ENCODE results near the gene FAM89B.
A peak's percentile ranks its signal among the peaks of the same experiment; 100 is the strongest.

Gene FAM89B

DNA sequence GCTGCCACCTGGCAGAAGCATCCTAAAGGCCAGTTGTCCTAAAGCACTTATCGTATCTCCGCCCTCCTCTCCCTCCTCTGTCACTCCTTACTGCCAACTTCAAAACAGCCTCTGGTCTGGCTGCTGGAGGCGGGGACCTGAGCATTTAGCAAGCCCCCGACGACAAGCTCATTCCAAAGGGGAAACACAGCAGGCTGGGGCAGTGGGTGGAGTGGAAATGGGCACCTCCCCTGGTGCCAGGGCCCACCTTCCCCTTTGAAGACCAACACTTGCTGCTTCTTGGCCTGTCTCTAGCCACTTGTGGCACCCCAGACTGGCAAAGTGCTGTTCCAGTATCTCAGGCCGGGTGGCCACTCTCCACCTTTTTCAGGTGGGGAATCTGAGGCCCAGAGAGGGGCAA is 38.1 kb downstream of the FAM89B start:
- DNase-seq (ENCODE audit: low read depth) = no peak

DNA sequence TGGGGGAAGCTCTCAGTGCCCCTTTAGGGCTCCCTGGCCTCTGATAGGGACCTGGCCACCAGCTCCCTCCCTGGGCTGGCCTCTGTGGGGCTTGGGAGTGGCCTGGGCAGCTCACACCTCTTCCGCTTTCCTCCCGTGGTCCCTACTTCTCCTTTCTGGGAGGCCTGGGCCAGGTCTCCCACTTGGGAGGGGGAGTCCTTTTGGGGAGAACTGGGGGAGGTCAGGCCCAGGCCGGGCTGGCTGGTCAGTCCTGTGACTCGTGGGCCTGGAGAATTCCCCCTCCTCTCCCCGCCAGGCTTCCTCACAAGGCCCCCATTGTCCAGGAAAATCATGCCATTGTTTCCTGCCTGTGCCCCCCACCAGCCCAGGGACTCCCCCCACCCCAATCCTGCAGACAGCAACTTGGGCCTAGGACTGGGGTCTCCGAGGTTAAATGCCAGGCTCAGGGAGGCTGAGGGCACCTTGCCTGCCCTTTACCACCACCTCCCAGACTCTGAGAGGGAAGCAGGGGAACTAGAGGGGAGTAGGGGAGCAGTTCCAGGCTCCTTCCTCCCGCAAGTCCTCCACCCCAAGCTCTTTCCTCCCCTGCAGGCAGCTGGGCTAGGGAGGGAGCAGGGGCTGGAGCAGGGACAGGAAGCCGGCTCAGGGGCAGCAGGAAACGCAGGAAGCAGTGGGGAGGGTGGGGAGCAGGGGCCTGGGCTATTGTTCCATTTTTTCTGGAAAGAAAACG is 38.9 kb downstream of the FAM89B start:
- DNase-seq (ENCODE audit: low read depth) = no peak

DNA sequence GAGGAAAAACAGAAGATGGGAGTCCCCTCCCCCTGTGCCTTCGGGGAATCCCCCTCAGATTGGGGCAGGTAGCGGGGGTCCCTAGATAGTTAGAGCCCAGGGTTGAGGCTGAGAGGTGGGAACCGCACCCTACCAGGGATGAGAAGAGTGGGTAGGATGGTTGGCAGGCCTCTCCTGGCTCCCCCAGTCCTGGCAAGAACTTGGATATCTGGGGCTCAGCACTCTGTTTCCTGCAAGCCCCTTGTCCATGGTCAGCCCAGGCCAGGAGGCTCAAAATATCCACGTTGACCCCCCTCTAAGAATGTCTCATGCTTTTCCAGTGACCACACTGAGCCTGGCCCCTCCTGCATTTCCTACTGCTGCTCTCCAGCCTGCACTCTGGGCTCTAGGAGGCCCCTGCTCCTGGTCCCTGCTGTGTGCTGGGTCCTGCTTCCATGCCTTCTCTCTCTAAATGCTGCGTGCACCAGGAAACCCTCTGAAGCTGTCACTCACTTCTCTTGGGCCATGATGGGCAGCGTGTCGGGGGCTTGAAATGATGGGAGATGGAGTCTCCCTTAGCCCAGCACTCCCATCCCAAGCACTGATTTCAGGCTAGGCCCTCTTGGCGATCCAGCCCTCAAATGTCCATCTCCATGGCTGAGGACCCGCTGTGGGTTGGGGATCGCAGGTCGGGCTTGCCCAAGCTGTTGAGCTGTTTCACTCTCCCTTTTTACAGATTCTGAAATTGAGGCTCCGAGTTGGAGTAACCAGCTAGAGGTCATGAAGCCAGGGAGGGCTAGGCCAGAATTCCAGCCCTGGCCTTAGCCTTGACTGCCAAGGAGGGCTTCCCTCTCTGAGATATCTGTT is 39.6 kb downstream of the FAM89B start:
- no peak for DNase-seq (ENCODE audit: low read depth)

DNA sequence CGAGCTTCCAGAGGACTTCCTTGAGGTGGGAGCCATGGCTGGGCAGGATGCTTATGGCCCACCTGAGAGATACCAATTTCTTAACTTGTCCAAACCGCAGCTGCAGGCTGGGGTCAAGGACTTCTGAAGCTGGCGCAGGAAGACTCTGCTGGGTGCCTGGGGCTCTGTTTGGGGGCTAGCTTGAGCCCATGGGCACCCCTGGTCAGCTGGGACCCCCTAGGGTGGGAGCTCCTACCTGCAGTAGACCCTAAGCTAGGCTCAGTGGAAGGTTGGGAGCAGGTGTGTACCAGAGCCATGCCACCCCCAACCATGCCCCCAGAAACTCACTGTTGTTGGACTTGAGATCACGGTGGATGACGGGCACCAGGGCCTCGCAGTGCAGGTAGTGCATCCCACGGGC is 40.4 kb downstream of the FAM89B start:
- DNase-seq (ENCODE audit: low read depth) = no peak

DNA sequence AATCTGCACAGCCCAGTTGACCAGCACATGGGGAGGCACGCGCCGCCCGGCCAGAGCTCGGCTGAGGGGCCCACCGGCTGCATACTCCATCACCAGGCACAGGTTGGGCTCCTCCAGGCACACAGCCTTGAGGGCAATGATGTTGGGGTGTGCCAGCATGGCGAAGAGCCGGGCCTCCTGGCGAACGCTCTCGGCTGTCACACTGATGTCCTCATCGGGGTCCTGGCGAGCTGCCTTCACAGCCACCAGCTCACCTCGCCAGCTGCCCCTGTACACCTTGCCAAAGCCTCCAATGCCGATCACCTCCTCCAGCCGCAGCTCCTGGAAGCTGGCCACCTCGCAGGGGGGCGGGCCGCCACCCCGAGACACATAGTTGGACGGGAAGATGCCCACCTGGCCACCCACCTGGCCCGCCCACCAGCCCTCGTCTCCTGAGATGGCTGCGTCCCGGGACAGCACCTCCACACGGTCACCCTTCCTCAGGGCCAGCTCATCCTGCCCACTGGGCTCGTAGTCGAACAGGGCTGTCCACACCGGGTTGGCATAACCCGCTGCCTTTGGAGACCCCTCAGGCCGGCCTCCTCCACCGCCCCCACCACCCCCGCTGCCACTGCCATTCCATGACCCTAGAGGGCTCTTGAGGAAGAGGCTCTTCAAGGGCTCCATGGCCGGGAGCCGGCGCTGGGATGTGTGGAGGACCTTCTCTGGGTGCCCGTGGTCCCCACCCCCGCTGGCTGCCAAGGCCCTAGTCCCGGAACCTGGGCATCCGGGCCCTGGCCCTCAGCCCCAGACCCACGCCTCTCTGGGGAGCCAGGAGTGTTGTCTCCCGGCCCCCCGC is 41.0 kb downstream of the FAM89B start:
- no peak for DNase-seq (ENCODE audit: low read depth)

DNA sequence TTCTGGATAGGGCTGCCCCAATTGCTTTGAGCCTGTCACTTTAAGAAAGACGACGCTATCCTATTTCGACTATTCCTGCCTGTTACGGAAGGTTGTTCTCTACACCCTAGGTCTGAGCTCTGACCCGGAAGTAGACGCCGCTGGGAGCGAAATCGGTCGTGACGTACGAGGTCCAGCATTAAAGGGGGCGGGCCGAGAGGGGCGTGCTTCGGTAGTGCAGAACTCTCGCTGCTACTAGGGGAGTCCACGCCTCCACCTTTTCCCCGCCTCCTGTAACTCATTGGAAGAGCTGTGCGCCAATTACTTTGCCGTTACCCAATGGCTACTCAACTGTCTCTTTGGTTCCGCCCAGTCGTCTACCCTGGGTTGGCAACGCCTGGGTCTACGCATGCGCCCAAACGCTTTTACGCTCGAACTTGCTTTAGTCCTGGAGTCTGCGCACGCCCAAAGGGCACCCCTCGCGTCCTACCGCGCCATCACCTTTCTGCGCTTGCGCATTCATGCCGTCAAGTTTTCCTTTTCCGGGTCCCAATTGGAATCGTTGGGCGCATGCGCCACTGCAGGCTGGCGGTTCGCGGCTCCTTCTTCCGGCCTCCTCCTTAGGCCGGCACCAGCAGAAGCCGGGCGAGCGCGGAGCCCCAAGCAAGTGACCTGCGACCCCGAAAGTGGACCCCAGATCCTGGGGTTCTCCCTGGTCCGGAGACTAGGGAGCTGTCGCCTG is 43.1 kb downstream of the FAM89B start, which contains the start of gene PCNX3:
Gene PCNX3, plus strand, starts transcription at position 548 of the 721 bp plus-strand sequence. CDS start 536 bp downstream, outside the sequence.
- DNase-seq (ENCODE audit: low read depth) = peak; percentile 100

DNA sequence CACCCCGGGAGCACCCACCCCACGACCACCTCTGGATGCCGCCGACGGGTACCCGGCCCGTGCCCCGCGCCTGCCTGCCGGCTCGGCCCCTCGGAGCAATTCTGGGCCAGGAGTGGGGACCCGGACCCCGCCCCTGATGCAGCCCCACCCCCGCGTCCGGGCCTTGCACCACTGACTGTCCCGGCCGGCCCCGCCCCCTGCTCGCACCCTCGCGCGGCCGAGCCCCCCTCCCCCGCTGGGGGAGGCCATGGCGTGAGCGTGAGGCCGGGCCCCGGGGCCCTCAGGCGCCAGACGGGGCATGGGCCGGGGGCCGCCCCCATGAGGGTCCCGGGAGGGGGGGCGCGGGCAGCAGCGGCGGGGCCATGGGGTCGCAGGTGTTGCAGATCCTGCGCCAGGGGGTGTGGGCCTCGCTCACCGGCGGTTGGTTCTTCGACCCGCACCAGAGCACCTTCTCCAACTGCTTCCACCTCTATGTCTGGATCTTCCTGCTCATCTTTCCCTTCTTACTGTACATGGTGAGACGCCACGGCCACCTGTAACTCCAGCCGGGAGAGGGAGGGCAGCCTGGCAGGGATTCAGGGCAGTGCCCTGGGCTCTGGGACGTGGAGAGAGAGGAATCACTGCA is 43.7 kb downstream of the FAM89B start:
- peak; percentile 24 for DNase-seq (ENCODE audit: low read depth)

DNA sequence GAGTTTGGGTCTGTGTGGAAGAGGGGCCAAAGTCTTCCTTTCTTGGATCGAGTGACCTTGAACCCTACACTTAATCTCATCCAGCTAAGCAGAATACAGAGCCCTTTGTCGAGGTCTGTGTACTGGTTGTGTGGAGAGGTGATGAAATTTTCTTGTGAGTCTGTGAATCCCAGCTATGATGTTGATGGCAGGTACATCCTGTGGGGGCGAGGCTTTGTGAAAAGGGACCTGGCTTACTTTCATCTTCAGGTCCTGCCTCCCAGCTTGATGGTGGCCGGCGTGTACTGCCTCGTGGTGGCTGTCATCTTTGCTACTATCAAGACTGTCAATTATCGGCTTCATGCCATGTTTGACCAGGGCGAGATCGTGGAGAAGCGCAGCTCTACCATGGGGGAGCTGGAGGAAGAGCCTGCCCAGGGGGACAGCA is 44.2 kb downstream of the FAM89B start:
- no peak for DNase-seq (ENCODE audit: low read depth)

DNA sequence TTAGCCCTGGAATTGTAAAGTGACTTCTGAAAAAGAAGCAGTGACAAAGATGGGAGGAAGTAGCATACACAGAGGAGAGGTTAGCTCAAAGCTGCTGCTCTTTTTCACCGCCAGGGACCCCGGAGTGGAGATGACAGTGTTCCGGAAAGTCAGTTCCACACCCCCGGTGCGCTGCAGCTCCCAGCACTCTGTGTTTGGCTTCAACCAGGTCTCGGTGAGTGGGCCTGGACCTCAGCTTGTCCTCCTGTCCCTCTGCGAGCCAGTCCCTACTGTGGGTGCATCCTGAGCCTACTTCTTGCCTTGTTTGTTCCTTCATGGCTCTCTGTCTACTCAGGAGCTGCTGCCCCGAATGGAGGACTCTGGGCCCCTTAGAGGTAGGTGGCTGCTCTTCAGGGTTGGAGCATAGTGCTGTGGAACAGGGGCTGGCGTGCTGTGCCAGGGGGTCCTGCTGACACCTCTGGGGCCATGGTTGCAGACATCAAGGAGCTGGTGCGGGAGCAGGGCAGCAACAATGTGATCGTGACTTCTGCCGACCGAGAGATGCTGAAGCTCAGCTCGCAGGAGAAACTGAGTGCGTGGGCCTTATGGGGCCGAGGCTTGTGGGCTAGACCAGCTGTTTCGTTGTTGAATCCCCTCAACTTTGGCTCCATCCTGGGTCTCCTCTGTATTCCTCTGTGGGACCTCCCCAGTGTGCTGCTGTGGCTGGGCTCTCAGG is 45.0 kb downstream of the FAM89B start:
- no peak for DNase-seq (ENCODE audit: low read depth)

DNA sequence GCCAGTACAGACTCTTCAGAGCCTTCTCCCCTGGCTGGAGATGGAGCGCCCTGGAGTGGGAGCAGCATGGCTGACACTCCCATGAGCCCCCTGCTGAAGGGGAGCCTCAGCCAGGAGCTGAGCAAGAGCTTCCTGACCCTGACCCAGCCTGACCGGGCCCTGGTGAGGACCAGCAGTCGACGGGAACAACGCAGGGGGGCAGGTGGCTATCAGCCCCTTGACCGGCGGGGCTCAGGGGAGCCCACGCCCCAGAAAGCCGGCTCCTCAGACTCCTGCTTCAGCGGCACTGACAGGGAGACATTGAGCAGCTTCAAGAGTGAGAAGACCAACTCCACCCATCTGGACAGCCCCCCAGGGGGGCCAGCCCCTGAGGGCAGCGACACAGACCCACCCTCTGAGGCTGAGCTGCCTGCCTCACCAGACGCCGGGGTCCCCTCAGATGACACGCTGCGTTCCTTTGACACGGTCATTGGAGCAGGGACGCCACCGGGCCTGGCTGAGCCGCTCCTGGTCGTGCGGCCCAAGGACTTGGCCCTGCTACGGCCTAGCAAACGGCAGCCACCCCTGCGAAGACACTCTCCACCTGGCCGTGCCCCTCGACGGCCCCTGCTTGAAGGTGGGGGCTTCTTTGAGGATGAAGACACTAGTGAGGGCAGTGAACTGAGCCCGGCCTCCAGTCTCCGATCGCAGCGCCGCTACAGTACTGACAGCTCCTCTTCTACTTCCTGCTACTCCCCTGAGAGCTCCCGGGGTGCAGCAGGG is 45.8 kb downstream of the FAM89B start:
- DNase-seq (ENCODE audit: low read depth) = no peak

DNA sequence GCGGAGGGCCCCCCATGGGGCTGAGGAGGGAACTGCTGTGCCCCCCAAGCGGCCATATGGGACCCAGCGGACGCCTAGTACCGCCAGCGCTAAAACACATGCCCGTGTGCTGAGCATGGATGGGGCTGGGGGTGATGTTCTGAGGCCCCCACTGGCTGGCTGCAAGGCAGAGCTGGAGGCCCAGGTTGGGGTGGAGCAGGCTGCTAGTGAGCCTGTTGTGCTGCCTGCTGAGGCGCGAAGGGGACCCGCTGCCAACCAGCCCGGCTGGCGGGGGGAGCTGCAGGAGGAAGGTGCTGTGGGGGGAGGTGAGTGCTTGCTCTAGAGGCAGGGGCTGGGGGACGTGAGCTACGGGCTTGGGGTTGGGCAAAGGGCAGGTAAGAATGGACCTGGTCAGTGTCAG is 46.4 kb downstream of the FAM89B start:
- DNase-seq (ENCODE audit: low read depth) = no peak

DNA sequence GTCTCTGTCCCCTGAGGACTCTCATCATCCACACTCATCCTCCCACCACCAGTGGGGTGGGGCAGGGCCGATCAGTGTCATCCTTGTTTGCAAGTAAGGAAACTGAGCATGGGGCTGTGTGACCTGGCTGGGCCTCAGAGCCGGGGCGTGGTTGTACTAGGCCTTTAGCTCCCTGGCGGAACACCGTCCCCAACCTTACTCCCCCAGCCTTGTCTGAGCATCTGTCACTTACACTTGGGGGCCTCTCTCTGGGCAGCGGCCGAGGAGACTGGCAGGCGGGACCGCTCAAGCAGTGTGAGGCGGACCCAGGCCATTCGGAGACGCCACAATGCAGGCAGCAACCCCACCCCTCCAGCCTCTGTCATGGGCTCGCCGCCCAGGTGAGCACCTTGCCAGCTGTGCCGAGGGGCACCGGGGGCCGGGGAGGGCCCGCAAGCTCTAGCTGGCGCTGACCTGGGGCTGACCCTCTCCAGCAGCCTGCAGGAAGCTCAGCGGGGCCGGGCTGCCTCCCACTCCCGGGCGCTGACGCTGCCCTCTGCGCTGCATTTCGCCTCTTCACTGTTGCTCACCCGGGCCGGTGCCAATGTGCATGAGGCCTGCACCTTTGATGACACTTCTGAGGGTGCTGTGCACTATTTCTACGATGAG is 47.1 kb downstream of the FAM89B start:
- no peak for DNase-seq (ENCODE audit: low read depth)

DNA sequence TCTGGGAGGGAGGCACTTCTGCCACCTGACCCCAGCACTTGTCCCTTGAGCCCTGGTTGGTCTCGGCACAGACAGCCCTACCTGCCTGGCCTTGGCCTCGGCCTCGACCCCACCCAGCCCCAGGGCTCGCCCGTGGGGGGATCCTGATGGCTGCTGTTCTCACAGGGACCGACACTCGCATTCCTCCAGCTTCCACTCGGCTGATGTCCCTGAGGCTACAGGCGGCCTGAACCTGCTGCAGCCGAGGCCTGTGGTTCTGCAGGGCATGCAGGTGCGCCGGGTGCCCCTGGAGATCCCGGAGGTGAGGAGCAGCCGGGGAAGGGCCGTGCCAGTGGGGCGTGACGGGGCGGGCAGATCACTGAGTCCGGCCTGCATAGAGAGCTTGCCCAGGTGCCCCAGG is 48.3 kb downstream of the FAM89B start:
- DNase-seq (ENCODE audit: low read depth) = no peak

DNA sequence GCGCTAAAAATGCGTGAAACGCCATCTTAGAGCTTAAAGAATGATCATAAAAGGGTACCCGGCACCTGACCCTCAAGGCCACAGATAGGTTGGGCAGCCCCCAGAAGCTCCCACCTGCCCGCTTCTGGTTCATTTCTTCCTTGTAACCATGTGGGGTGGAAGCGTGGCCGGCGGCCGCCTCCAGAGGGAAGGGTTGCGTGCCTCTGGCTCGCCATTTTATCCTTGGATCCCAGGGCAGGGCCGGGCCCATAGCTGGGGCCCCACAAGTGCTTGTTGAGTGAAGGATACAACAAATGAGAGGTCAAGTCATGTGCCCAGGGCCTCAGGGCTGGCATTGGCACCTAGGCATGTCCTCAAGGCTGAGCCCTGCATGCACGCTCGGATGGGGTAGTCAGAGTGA is 49.1 kb downstream of the FAM89B start:
- no peak for DNase-seq (ENCODE audit: low read depth)

DNA sequence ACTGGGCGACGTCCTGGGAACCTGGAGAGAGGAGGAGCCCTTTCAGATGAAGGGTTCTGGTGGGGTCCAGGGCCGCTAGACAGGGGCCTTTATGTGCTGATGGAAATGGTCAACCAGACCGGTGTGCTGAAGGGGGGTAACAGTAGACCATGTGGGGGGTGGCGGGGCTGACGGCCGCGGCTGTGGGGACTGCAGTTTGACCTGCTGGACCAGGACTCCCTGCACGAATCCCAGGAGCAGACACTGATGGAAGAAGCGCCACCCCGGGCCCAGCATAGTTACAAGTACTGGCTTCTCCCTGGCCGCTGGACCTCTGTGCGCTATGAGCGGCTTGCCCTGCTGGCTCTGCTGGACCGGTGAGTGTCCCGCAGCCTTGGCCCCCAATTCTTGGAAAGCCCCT is 49.7 kb downstream of the FAM89B start:
- DNase-seq (ENCODE audit: low read depth) = no peak

DNA sequence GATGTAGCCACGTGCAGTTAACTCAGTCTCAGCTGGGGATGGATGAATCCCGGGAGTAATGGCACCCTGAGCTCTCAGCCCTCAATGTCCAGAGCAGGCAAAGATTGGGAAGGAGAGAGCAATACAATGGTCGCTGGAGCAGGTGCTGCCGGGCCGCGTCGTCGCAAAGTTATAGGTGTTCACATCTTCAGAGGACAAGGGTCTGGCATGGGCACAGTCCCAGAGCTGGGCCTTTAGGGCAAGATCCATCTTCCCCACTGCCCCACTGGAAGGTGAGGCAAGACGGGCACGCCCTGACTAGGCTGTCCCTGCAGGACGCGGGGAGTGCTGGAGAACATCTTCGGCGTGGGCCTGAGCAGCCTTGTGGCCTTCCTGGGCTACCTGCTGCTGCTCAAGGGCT is 50.8 kb downstream of the FAM89B start:
- DNase-seq (ENCODE audit: low read depth) = no peak

Measured in activated gamma-delta T cell treated with anti-CD3 and anti-CD28 coated beads, Interleukin-2, amount 50 U/mL, for 16 hours (primary cell).